Brain microvascular endothelial cell (primary cell): ENCODE measurements around the gene STAG1.
"Not testable (repeated sequence)": the region's sequence is repeated elsewhere in the genome, so short reads cannot be mapped to it uniquely, and the experiment has no call there.

Experiments used
- DNase-seq: peaks from one replicate; pipeline ENCODE4 v3.0.0-alpha.2; 2020
- H3K27ac ChIP-seq: fragments of 250-450 bp; sonication (Bioruptor Pico); 2 replicates; pipeline ENCODE4 v1.5.1; 2020; ENCODE audit warnings: mild to moderate bottlenecking, moderate library complexity
- H3K27me3 ChIP-seq: fragments of 250-450 bp; sonication (Bioruptor Pico); replicated peaks from 2 replicates; pipeline ENCODE4 v1.5.1; 2020; ENCODE audit warnings: mild to moderate bottlenecking
- H3K36me3 ChIP-seq: fragments of 250-450 bp; sonication (Bioruptor Pico); replicated peaks from 2 replicates; pipeline ENCODE4 v1.5.1; 2020; ENCODE audit warnings: mild to moderate bottlenecking
- H3K4me3 ChIP-seq: 2 replicates; pipeline ENCODE4 v1.5.1; 2011; ENCODE audit warnings: low read depth, mild to moderate bottlenecking, control low read depth, low read length, moderate library complexity
- in situ Hi-C: cut with HindIII; loops from 2 replicates; pipeline ENCODE4 v1.10.0; 2017; ENCODE audit warnings: low sequenced_read_pairs, low pct_ligation_motif_present
- TF ChIP-seq, protein P1 (sequence below): IDR thresholded peaks from 2 replicates; pipeline ENCODE4 v1.5.1; 2011; ENCODE audit warnings: low read depth, mild to moderate bottlenecking, moderate library complexity, low read length, control low read depth, inconsistent platforms; ENCODE audit errors: missing control alignments

STAG1 gene

DNA sequence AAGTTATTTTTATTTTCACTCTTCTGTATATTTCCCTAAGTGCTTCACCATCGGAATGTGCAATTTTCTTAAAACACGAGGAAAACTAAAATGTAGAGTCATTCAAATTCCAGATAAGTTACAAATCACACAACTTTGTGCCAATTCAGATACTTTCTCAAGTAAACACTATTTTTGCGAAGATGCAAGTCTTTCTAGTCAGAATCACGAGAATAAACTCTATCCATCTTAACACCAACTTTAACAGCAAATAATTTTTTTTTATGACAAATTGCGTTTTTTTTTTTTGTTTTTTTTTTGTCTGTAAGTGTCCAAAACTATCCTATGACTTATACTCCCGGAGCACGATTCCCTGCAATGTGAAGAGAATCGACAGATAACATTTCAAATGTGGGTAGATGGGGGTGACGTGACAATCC, 1.3 kb downstream of the STAG1 start:
- TF ChIP-seq, protein P1, sequence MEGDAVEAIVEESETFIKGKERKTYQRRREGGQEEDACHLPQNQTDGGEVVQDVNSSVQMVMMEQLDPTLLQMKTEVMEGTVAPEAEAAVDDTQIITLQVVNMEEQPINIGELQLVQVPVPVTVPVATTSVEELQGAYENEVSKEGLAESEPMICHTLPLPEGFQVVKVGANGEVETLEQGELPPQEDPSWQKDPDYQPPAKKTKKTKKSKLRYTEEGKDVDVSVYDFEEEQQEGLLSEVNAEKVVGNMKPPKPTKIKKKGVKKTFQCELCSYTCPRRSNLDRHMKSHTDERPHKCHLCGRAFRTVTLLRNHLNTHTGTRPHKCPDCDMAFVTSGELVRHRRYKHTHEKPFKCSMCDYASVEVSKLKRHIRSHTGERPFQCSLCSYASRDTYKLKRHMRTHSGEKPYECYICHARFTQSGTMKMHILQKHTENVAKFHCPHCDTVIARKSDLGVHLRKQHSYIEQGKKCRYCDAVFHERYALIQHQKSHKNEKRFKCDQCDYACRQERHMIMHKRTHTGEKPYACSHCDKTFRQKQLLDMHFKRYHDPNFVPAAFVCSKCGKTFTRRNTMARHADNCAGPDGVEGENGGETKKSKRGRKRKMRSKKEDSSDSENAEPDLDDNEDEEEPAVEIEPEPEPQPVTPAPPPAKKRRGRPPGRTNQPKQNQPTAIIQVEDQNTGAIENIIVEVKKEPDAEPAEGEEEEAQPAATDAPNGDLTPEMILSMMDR: no peak
- peak overlapping the region; percentile 58 for H3K4me3 ChIP-seq
- DNase-seq: no peak
- in situ Hi-C loops: no loop called here
- H3K36me3 ChIP-seq: no peaks in the 10 kb centered on the region
- H3K27ac ChIP-seq: peak overlapping the region; percentile 95
- H3K27me3 ChIP-seq: no peaks in the 10 kb centered on the region

DNA sequence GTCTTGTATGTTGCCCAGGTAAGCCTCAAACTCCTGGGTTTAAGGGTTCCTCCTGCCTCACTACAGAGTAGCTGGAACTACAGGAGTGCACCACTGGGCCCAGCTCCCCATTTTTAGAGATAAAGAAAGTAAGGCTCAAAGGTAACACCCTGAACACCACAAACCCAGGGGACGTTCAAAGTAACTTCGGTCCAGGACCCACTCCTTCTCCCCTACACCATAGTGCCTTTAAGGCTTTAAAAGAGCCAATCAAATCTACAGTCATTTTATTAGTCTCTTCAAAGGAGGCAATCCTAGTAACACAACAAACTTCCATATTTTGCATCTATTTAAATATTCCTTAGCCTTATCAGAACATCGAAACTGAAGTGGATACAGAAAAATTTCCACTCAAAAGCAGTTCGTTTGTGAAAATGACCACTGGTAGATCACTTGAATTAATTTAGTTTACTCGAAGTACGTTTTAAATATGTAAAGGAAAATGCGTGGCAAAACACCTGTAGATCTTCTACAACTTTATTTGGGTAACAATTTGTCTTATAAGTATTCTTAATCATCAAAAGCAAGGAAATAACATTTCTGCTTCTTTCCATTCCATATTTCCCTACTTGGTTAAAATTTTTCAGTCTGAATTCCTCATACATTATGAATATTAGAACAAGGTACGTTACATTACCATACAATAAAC, 1.8 kb downstream of the STAG1 start:
- H3K4me3 ChIP-seq: peak overlapping the region; percentile 58
- H3K36me3 ChIP-seq: no peaks in the 10 kb centered on the region
- H3K27me3 ChIP-seq: no peaks in the 10 kb centered on the region
- peak overlapping the region; percentile 95 for H3K27ac ChIP-seq
- TF ChIP-seq, protein P1: no peak
- no peak for DNase-seq
- in situ Hi-C loops: no loop called here

DNA sequence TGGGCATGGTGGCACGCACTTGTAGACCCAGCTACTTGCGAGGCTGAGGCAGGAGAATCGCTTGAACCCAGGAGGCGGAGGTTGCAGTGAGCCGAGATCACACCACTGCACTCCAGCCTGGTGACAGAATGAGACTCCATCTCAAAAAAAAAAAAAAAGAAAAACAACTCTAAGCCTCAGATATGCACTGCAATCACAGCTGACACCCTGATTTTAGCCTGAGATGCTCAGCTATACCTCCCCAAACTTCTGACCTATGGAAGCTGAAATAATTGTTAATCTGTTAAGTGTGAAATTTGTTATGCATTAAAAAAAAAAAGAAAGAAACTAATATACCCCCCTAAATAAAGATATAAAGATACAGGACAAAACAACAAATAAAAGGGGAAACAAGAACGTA, 2.6 kb downstream of the STAG1 start:
- in situ Hi-C loops: loop anchor here (25.0 kb wide), 1 partner anchor 662 kb away; no protein-coding TSS in a partner anchor
- not testable (repeated sequence) for H3K27ac ChIP-seq, H3K36me3 ChIP-seq, DNase-seq, H3K27me3 ChIP-seq, H3K4me3 ChIP-seq

DNA sequence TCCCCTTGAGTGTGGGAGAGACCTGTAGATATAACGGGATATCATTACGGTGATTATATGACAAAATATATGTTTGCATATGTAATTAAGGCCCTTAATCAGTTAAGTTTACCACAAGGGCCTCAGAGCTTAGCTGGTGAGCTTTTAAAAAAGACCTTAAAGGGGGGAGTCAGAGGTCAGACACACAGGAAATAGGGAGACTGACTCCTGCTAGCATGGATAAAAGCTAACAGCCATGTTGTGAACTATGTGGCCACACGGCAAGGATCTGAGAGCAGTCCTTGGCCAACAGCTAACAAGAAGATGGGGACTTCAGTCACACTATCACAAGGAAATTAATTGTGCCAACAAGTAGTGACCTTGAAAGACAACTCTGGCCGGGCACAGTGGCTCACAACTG, 3.1 kb downstream of the STAG1 start:
- in situ Hi-C loops: loop anchor here (25.0 kb wide), 1 partner anchor 662 kb away; no protein-coding TSS in a partner anchor
- no peak for DNase-seq
- Histone ChIP-seq H3K27me3 (no peaks in the 10 kb centered on the region), H3K27ac (no peak overlapping the region), H3K36me3 (no peaks in the 10 kb centered on the region), H3K4me3 (no peak overlapping the region)
- TF ChIP-seq, protein P1: no peak

DNA sequence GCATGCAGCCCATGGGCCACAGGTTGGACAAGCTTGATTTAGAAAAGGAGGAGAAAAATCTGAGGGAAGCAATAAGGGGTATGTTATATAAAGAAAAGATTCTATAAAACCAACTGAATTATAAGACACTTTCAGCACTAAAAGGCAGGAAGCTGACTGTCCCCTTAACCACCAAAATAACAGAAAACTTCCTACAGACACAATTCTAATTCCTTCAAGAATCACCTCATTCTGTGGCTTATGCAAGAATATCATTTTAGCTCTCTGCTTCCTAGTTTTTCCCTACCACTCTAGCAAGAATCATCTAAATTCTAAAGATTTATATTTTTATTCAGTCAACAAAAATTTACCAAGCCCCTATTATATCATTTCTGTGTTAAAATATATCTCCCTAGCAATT, 6.3 kb downstream of the STAG1 start:
- no peak overlapping the region for H3K4me3 ChIP-seq
- TF ChIP-seq, protein P1: no peak
- H3K27ac ChIP-seq: no peak overlapping the region
- no peak for DNase-seq
- no peaks in the 10 kb centered on the region for H3K27me3 ChIP-seq
- H3K36me3 ChIP-seq: no peaks in the 10 kb centered on the region
- in situ Hi-C loops: loop anchor here (25.0 kb wide), 1 partner anchor 659 kb away; no protein-coding TSS in a partner anchor

DNA sequence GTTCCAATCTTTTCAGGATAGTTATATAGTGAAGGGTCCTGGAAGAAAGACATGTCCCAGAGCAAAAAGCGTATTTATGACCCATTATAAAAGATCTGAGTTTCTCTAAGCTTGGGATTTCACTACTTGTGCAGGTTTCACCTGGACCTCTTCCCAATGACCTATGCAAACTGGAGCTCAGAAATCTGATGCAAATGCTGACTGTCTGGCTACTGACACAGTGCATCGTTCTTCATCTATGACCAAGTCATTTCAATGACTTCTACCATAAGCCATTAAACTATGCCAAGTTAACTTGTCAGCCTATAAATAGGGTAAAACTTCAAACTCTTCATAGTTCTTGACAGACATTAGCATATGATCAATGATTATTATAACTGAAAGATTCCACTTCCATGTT, 11.1 kb downstream of the STAG1 start:
- TF ChIP-seq, protein P1: no peak
- Histone ChIP-seq H3K27me3 (no peaks in the 10 kb centered on the region), H3K36me3 (no peaks in the 10 kb centered on the region), H3K4me3 (no peak overlapping the region), H3K27ac (no peak overlapping the region)
- DNase-seq: no peak
- in situ Hi-C loops: loop anchor here (25.0 kb wide), 1 partner anchor 654 kb away; no protein-coding TSS in a partner anchor
